CD14-positive monocyte (primary cell): ENCODE measurements around the gene DRGX. TPM values are rescaled to one million over a fixed set of nuclear protein-coding genes. Genes with fewer than 3 reads are reported as not detected.

ENCODE experiments used
- DNase-seq, 3 donors: peaks; one replicate each; pipeline ENCODE4 v3.0.0-alpha.2; 2011 to 2022
- H2AFZ ChIP-seq: 2 replicates; pipeline ENCODE4 v1.6.0; 2012; ENCODE audit warnings: mild to moderate bottlenecking, low read depth, low read length, inconsistent platforms; ENCODE audit not compliant: insufficient read depth, poor library complexity, severe bottlenecking
- H3K27ac ChIP-seq, 2 donors: 1 replicate in 1 of 2; 2 replicates in 1 of 2; pipeline ENCODE4 v1.5.1; 2012 to 2013; ENCODE audit warnings: low read length in 2 of 2, control low read depth in 1 of 2, inconsistent platforms in 1 of 2, low read depth in 1 of 2, mild to moderate bottlenecking in 1 of 2
- H3K27me3 ChIP-seq, 2 donors: one replicate each; pipeline versions ENCODE4 v1.6.0 to v1.6.1; 2011 to 2013; ENCODE audit warnings: low read length in 2 of 2; ENCODE audit not compliant: control insufficient read depth in 2 of 2, insufficient read depth in 2 of 2
- H3K36me3 ChIP-seq, 2 donors: replicated peaks in 1 of 2; 1 replicate in 1 of 2; 2 replicates in 1 of 2; pipeline versions ENCODE4 v1.5.1 to v1.6.1; 2012 to 2013; ENCODE audit warnings: low read length in 2 of 2, control low read depth in 1 of 2, inconsistent platforms in 1 of 2, mild to moderate bottlenecking in 1 of 2; ENCODE audit not compliant: insufficient read depth in 2 of 2, control insufficient read depth in 1 of 2
- H3K4me1 ChIP-seq, 2 donors: 1 replicate in 1 of 2; 2 replicates in 1 of 2; pipeline versions ENCODE4 v1.5.1 to v1.6.1; 2012 to 2013; ENCODE audit warnings: low read length in 2 of 2, control low read depth in 1 of 2, inconsistent platforms in 1 of 2, mild to moderate bottlenecking in 1 of 2, moderate library complexity in 1 of 2; ENCODE audit not compliant: insufficient read depth in 2 of 2, control insufficient read depth in 1 of 2
- H3K4me2 ChIP-seq: replicated peaks from 2 replicates; pipeline ENCODE3; 2012; ENCODE audit warnings: low read length, moderate library complexity, mild to moderate bottlenecking; ENCODE audit not compliant: poor library complexity, severe bottlenecking; ENCODE audit errors: extremely low read depth
- H3K4me3 ChIP-seq, 3 experiments: fragments of 200-600 bp in 1 of 3; sonication (generic) in 1 of 3; replicated peaks in 1 of 3; 1 replicate in 2 of 3; 2 replicates in 1 of 3; pipeline ENCODE4 v1.5.1; 2011 to 2013; ENCODE audit warnings: low read length in 3 of 3, mild to moderate bottlenecking in 3 of 3, control low read depth in 2 of 3, low read depth in 2 of 3, inconsistent platforms in 1 of 3, moderate library complexity in 1 of 3
- H3K79me2 ChIP-seq: 2 replicates; pipeline ENCODE4 v1.6.0; 2012; ENCODE audit warnings: mild to moderate bottlenecking, control low read depth, inconsistent platforms, low read length, moderate library complexity; ENCODE audit not compliant: insufficient read depth
- H3K9ac ChIP-seq: 2 replicates; pipeline ENCODE4 v1.6.0; 2017; ENCODE audit warnings: low read length, mild to moderate bottlenecking; ENCODE audit not compliant: insufficient read depth, poor library complexity, severe bottlenecking
- H3K9me3 ChIP-seq, 2 donors: replicated peaks in 1 of 2; 1 replicate in 1 of 2; 2 replicates in 1 of 2; pipeline versions ENCODE4 v1.5.1 to v1.6.1; 2012 to 2013; ENCODE audit warnings: low read length in 2 of 2, control low read depth in 1 of 2; ENCODE audit not compliant: control insufficient read depth in 1 of 2, insufficient read depth in 1 of 2
- H4K20me1 ChIP-seq: 2 replicates; pipeline ENCODE4 v1.6.0; 2012; ENCODE audit warnings: mild to moderate bottlenecking, low read length, control low read depth, moderate library complexity; ENCODE audit not compliant: insufficient read depth
- H3K27ac Mint-ChIP-seq, 7 donors: one replicate each; pipeline ENCODE4 v1.8.0; 2020; ENCODE audit warnings: mild to moderate bottlenecking in 7 of 7, mixed read lengths in 7 of 7, moderate library complexity in 6 of 7, inconsistent platforms in 2 of 7
- H3K27me3 Mint-ChIP-seq, 3 donors: one replicate each; pipeline ENCODE4 v1.8.0; 2021 to 2022; ENCODE audit warnings: low read depth in 3 of 3, mild to moderate bottlenecking in 3 of 3, mixed read lengths in 3 of 3, moderate library complexity in 3 of 3, inconsistent platforms in 1 of 3
- H3K36me3 Mint-ChIP-seq, 2 donors: one replicate each; pipeline ENCODE4 v1.8.0; 2020; ENCODE audit warnings: mixed read lengths in 2 of 2, inconsistent platforms in 1 of 2, mild to moderate bottlenecking in 1 of 2
- H3K4me1 Mint-ChIP-seq: one replicate; pipeline ENCODE4 v1.8.0; 2020; ENCODE audit warnings: mild to moderate bottlenecking, mixed read lengths
- H3K4me3 Mint-ChIP-seq, 2 donors: one replicate each; pipeline ENCODE4 v1.8.0; 2020; ENCODE audit warnings: mild to moderate bottlenecking in 2 of 2, mixed read lengths in 2 of 2, moderate library complexity in 1 of 2
- H3K9me3 Mint-ChIP-seq, 7 donors: one replicate each; pipeline ENCODE4 v1.8.0; 2020 to 2022; ENCODE audit warnings: mixed read lengths in 7 of 7, mild to moderate bottlenecking in 6 of 7, moderate library complexity in 6 of 7, inconsistent platforms in 2 of 7
- WGBS: methylation state at CpG from one replicate; pipeline ENCODE4 v1.1.5; 2013; ENCODE audit warnings: missing lambda C conversion rate; ENCODE audit not compliant: insufficient coverage; 5-methylcytosine and 5-hydroxymethylcytosine counted together
- intact Hi-C, 2 donors: fragments of 100-400 bp; cut with micrococcal nuclease; formaldehyde crosslinking; loops; one replicate each; pipeline versions ENCODE4 v1.15.0 to v1.15.1; 2023
- polyA plus RNA-seq, 3 donors: library from polyadenylated mRNA; depleted of rRNA in 1 of 3; unstranded in 2 of 3; stranded (reverse) in 1 of 3; fragments of 300-500 nt in 2 of 3; fragments of >200 nt in 1 of 3; fragmentation: Illumina TruSeq in 2 of 3; gene quantifications; 1 replicate in 2 of 3; 2 replicates in 1 of 3; pipeline ENCODE4 v1.2.3, GENCODE V29; 2012 to 2021
- TF ChIP-seq, protein P1 (sequence below): fragments of 200-600 bp; IDR thresholded peaks from one replicate; pipeline ENCODE4 v1.8.0; 2022; ENCODE audit warnings: antibody characterized with exemption, mild to moderate bottlenecking

Gene DRGX
- polyA plus RNA-seq, 3 donors, result not detected

DNA sequence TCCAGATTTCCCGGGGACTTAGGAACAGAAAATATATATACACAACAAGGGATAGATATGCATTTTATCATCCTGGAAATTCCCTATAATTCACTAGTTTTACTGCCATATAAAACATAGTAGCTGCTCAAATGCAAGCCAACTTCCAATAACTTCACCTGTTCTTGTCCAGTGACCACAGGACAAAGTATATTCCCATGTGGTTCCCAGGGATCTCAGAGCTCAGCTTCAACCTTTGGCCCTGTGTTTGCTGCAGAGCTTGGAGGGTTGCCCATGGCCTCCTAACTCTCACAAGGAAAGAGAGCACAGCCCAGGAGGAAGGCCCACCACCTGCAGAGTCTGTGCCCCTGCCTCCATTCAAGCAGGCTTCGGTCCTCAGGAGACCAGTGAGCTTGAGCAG lies 4.5 kb upstream of the DRGX start:
- H3K27ac Mint-ChIP-seq, result no peak overlapping the region
- H4K20me1 ChIP-seq, result no peaks in the 10 kb centered on the region
- no CpG with 5 or more reads among the region's 2 CpGs for WGBS
- peaks cover 19% of the 10 kb centered on the region for H3K4me1 Mint-ChIP-seq
- TF ChIP-seq, protein P1, sequence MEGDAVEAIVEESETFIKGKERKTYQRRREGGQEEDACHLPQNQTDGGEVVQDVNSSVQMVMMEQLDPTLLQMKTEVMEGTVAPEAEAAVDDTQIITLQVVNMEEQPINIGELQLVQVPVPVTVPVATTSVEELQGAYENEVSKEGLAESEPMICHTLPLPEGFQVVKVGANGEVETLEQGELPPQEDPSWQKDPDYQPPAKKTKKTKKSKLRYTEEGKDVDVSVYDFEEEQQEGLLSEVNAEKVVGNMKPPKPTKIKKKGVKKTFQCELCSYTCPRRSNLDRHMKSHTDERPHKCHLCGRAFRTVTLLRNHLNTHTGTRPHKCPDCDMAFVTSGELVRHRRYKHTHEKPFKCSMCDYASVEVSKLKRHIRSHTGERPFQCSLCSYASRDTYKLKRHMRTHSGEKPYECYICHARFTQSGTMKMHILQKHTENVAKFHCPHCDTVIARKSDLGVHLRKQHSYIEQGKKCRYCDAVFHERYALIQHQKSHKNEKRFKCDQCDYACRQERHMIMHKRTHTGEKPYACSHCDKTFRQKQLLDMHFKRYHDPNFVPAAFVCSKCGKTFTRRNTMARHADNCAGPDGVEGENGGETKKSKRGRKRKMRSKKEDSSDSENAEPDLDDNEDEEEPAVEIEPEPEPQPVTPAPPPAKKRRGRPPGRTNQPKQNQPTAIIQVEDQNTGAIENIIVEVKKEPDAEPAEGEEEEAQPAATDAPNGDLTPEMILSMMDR, result no peak
- peaks cover 50 to 62% of the 10 kb centered on the region in 2 donors for H3K27me3 ChIP-seq
- no peak for DNase-seq
- peaks cover 12 to 16% of the 10 kb centered on the region in 2 donors for H3K4me1 ChIP-seq
- H2AFZ ChIP-seq, result no peak overlapping the region
- peaks cover 9 to 24% of the 10 kb centered on the region in 2 donors for H3K9me3 ChIP-seq
- peaks cover 0 to 19% (median 9%) of the 10 kb centered on the region in 7 donors for H3K9me3 Mint-ChIP-seq
- H3K4me2 ChIP-seq, result no peak overlapping the region
- peak overlapping the region in 1 of 2 donors; percentile 74 for H3K4me3 Mint-ChIP-seq
- H3K27ac ChIP-seq, result no peak overlapping the region
- intact Hi-C loops, result loop anchor here in 1 of 2 donors (10.0 kb wide), 1 partner anchor 296 kb away; no protein-coding TSS in a partner anchor
- no peak overlapping the region for H3K9ac ChIP-seq
- no peaks in the 10 kb centered on the region for H3K79me2 ChIP-seq
- peaks cover 62 to 81% (median 74%) of the 10 kb centered on the region in 3 donors for H3K27me3 Mint-ChIP-seq
- H3K4me3 ChIP-seq, result no peak overlapping the region
- H3K36me3 Mint-ChIP-seq, result peaks cover 0 to 2% of the 10 kb centered on the region in 2 donors
- H3K36me3 ChIP-seq, result no peaks in the 10 kb centered on the region

DNA sequence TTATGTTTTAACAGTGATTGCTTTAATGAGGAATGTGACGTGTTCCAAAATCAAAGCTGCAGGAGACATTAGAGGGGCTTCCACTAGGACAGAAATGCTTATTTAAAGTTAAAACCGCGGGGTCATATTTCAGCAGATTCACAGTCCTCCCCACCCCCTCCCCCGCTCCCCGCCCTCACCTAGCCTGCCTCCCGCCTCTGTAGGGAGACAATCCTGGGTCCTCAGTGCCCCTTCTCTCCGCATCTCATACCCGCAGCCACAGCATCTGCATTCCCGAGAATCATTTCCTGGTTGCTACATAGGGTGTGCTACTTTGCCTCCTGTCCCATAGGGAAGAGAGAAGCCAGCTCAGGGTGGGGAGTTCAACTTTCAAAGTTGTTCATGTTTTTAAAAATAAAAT lies 3.1 kb upstream of the DRGX start:
- Mint-ChIP-seq H3K27me3 (peaks cover 74 to 91% (median 84%) of the 10 kb centered on the region in 3 donors), H3K36me3 (peaks cover 0 to 4% of the 10 kb centered on the region in 2 donors), H3K4me3 (peak overlapping the region in 1 of 2 donors; percentile 85), H3K27ac (no peak overlapping the region), H3K4me1 (peaks cover 19% of the 10 kb centered on the region), H3K9me3 (peaks cover 0 to 28% (median 9%) of the 10 kb centered on the region in 7 donors)
- TF ChIP-seq, protein P1, result no peak
- intact Hi-C loops, result no loop called here
- no peaks in the 10 kb centered on the region for H3K36me3 ChIP-seq
- H3K79me2 ChIP-seq, result no peaks in the 10 kb centered on the region
- no peaks in the 10 kb centered on the region for H4K20me1 ChIP-seq
- H3K4me3 ChIP-seq, result no peak overlapping the region
- H3K4me1 ChIP-seq, result peaks cover 12 to 16% of the 10 kb centered on the region in 2 donors
- no peak overlapping the region for H3K9ac ChIP-seq
- H3K27ac ChIP-seq, result no peak overlapping the region
- no peak overlapping the region for H3K4me2 ChIP-seq
- H3K27me3 ChIP-seq, result peaks cover 61 to 75% of the 10 kb centered on the region in 2 donors
- H3K9me3 ChIP-seq, result peaks cover 9 to 36% of the 10 kb centered on the region in 2 donors
- DNase-seq, result no peak
- WGBS, result no CpG with 5 or more reads among the region's 9 CpGs
- no peak overlapping the region for H2AFZ ChIP-seq
